ENCODE measurements around the gene GRID2.

DNA sequence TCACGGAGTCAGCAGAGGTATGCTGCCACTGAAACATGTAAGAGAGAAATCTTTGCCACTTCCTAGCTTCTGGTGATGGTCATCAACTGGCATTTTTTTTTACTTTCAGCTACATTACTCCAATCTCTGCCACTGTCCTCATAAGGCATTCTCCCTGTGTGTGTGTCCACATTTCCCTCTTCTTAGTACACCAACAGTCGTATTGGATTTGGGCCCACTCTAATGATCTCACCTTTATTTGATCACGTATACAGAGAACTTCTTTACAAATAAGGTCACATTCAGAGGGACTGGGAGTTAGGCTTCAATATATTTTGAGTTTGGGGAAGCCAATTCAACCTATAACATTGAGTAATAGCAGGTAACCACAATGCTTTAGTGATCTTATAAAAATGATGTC lies 649.1 kb downstream of the GRID2 start:
- TF ChIP-seq, protein P1, sequence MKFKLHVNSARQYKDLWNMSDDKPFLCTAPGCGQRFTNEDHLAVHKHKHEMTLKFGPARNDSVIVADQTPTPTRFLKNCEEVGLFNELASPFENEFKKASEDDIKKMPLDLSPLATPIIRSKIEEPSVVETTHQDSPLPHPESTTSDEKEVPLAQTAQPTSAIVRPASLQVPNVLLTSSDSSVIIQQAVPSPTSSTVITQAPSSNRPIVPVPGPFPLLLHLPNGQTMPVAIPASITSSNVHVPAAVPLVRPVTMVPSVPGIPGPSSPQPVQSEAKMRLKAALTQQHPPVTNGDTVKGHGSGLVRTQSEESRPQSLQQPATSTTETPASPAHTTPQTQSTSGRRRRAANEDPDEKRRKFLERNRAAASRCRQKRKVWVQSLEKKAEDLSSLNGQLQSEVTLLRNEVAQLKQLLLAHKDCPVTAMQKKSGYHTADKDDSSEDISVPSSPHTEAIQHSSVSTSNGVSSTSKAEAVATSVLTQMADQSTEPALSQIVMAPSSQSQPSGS (CRISPR knock-in tag; IDR thresholded peaks at IDR 0.05): no peak
- TF ChIP-seq GATAD2B (IDR thresholded peaks at IDR 0.05; ENCODE audit: borderline replicate concordance): no peak
- no peak for TF ChIP-seq TCFL5 (CRISPR knock-in tag; conservative IDR thresholded peaks at IDR 0.05)
- TF ChIP-seq POLR2A (conservative IDR thresholded peaks at IDR 0.05): no peak
